Colonic mucosa (tissue), 4 donors: ENCODE measurements around the gene CIPC. TPM values are rescaled to one million over a fixed set of nuclear protein-coding genes. Genes with fewer than 3 reads are reported as not detected.

Experiments
- DNase-seq: peaks from one replicate; pipeline ENCODE4 v3.0.0-alpha.2; 2020
- H3K27ac ChIP-seq: fragments of 200-600 bp; one replicate; pipeline ENCODE4 v1.8.0; 2021
- H3K27me3 ChIP-seq: fragments of 200-600 bp; one replicate; pipeline ENCODE4 v1.8.0; 2021
- H3K36me3 ChIP-seq: fragments of 200-600 bp; one replicate; pipeline ENCODE4 v1.8.0; 2021
- H3K4me1 ChIP-seq: fragments of 200-600 bp; one replicate; pipeline ENCODE4 v1.8.0; 2021; ENCODE audit warnings: mild to moderate bottlenecking
- H3K4me3 ChIP-seq: fragments of 200-600 bp; one replicate; pipeline ENCODE4 v1.8.0; 2021
- H3K9ac ChIP-seq, 2 donors: one replicate each; pipeline ENCODE4 v1.7.0; 2013; ENCODE audit warnings: control low read depth in 2 of 2, low read depth in 2 of 2, low read length in 2 of 2
- H3K9me3 ChIP-seq: fragments of 200-600 bp; one replicate; pipeline ENCODE4 v1.8.0; 2021
- intact Hi-C: fragments of 100-400 bp; cut with DNase I; formaldehyde crosslinking; loops from one replicate; pipeline ENCODE4 v1.14.1; 2022
- total RNA-seq, 2 donors: library from RNA; stranded (reverse); fragmentation: NEBNext Ultra II Directional in 1 of 2; extraction: Animal tissue kit (Norgen Biotek cat#: 25700) in 1 of 2; gene quantifications; one replicate each; pipeline ENCODE4 v1.2.1, GENCODE V29; 2021
- TF ChIP-seq, protein P1 (sequence below): fragments of 200-600 bp; IDR thresholded peaks from one replicate; pipeline ENCODE4 v1.8.0; 2022; ENCODE audit warnings: antibody characterized with exemption, mild to moderate bottlenecking
- donor health status: healthy.
- donor health status: DM: no; HTN: no; CAD: no.
- donor health status: DM: no; HTN: no; CAD: no.

Gene CIPC
- total RNA-seq, 2 donors from 2014 or later, result 18.2 to 38.4 TPM

GRCh38 chr14:77158882-77159255 lies 60.8 kb downstream of the CIPC start:
- H3K4me3 ChIP-seq, result no peak overlapping the region
- H3K36me3 ChIP-seq, result no peaks in the 10 kb centered on the region
- no peak for DNase-seq
- TF ChIP-seq, protein P1, sequence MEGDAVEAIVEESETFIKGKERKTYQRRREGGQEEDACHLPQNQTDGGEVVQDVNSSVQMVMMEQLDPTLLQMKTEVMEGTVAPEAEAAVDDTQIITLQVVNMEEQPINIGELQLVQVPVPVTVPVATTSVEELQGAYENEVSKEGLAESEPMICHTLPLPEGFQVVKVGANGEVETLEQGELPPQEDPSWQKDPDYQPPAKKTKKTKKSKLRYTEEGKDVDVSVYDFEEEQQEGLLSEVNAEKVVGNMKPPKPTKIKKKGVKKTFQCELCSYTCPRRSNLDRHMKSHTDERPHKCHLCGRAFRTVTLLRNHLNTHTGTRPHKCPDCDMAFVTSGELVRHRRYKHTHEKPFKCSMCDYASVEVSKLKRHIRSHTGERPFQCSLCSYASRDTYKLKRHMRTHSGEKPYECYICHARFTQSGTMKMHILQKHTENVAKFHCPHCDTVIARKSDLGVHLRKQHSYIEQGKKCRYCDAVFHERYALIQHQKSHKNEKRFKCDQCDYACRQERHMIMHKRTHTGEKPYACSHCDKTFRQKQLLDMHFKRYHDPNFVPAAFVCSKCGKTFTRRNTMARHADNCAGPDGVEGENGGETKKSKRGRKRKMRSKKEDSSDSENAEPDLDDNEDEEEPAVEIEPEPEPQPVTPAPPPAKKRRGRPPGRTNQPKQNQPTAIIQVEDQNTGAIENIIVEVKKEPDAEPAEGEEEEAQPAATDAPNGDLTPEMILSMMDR, result no peak
- H3K9me3 ChIP-seq, result no peaks in the 10 kb centered on the region
- no peaks in the 10 kb centered on the region for H3K4me1 ChIP-seq
- intact Hi-C loops, result no loop called here
- no peak overlapping the region for H3K9ac ChIP-seq
- H3K27ac ChIP-seq, result no peak overlapping the region
- H3K27me3 ChIP-seq, result no peaks in the 10 kb centered on the region

DNA sequence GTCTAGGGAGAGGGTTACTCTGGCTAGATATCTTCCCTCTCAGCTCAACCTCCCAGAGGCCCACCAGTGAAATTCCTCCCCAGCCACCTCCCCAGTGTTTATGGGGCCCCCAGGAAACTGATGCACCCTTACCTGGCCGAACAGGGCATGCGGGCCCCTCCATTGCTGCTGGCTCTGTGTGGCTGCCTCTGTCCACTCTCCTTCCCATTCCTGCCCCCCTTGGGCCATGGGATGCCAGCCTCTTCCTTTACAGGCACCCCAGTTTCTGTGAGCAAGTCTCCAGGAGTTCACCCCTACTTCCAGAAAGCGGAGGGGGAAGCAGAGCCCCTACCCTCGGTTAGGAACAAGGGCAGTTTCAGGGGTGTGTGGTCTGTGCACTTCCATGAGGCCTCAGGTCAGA lies 63.0 kb downstream of the CIPC start:
- Histone ChIP-seq H3K4me3 (no peak overlapping the region), H3K36me3 (no peaks in the 10 kb centered on the region), H3K27ac (no peak overlapping the region), H3K9me3 (no peaks in the 10 kb centered on the region), H3K27me3 (no peaks in the 10 kb centered on the region), H3K9ac (no peak overlapping the region), H3K4me1 (no peaks in the 10 kb centered on the region)
- TF ChIP-seq, protein P1, result no peak
- intact Hi-C loops, result no loop called here
- DNase-seq, result no peak

Other genes starting within 250 kb of the CIPC start
- 10 to 100 TPM; 18.3 to 27.1 TPM for gene IRF2BPL, start 69.5 kb upstream of the CIPC start, total RNA-seq
- gene ZDHHC22, start 43.5 kb downstream of the CIPC start, total RNA-seq, result under 1 TPM; 0.07 to 0.42 TPM
- 10 to 100 TPM in 1 of 2 donors, 1 to 10 TPM in 1; 5.9 to 13.2 TPM for gene TMEM63C, start 83.5 kb downstream of the CIPC start, total RNA-seq
- 1 to 10 TPM in 1 of 2 donors, not detected in 1; 1.5 TPM for gene NGB, start 172.9 kb downstream of the CIPC start, total RNA-seq
- gene POMT2, start 222.6 kb downstream of the CIPC start, total RNA-seq, result 10 to 100 TPM; 13.0 to 37.7 TPM
- gene GSTZ1, start 222.8 kb downstream of the CIPC start, total RNA-seq, result 10 to 100 TPM; 31.2 to 33.6 TPM